ENCODE measurements around the gene SNX2.

SNX2 gene

GRCh38 chr5:122773619-122774018 is 1.3 kb upstream of the SNX2 start:
- DNase-seq, result no peak

GRCh38 chr5:122774519-122774860 is 390 bp upstream of the SNX2 start:
- no peak for DNase-seq

- peak; percentile 0 for DNase-seq
Observed at GRCh38 chr5:122775550-122776542, 966 bp downstream of the SNX2 start.

GRCh38 chr5:122778157-122778556 is 3.3 kb downstream of the SNX2 start:
- no peak for DNase-seq

- DNase-seq, result no peak
Observed at GRCh38 chr5:122779451-122779850, 4.6 kb downstream of the SNX2 start.

GRCh38 chr5:122780296-122780695 is 5.4 kb downstream of the SNX2 start:
- DNase-seq, result no peak

GRCh38 chr5:122781465-122781864 is 6.6 kb downstream of the SNX2 start:
- no peak for DNase-seq

GRCh38 chr5:122785294-122785693 is 10.4 kb downstream of the SNX2 start:
- DNase-seq, result no peak

GRCh38 chr5:122788371-122788770 is 13.5 kb downstream of the SNX2 start:
- DNase-seq, result no peak

- no peak for DNase-seq
Observed at GRCh38 chr5:122788996-122789395, 14.1 kb downstream of the SNX2 start.

- DNase-seq, result no peak
Observed at GRCh38 chr5:122789461-122790171, 14.7 kb downstream of the SNX2 start.

- no peak for DNase-seq
Observed at GRCh38 chr5:122790354-122791103, 15.6 kb downstream of the SNX2 start.

- DNase-seq, result no peak
Observed at GRCh38 chr5:122805481-122805880, 30.6 kb downstream of the SNX2 start.

- DNase-seq, result no peak
Observed at GRCh38 chr5:122810405-122810804, 35.5 kb downstream of the SNX2 start.

- no peak for DNase-seq
Observed at GRCh38 chr5:122815218-122815767, 40.4 kb downstream of the SNX2 start.

GRCh38 chr5:122816756-122817155 is 41.9 kb downstream of the SNX2 start:
- DNase-seq, result peak; percentile 36

- no peak for DNase-seq
Observed at GRCh38 chr5:122831984-122832383, 57.1 kb downstream of the SNX2 start.

GRCh38 chr5:122835681-122836080 is 60.8 kb downstream of the SNX2 start:
- DNase-seq, result no peak

- no peak for DNase-seq
Observed at GRCh38 chr5:122836947-122837346, 62.1 kb downstream of the SNX2 start.

- no peak for DNase-seq
Observed at GRCh38 chr5:122839731-122840130, 64.9 kb downstream of the SNX2 start.

GRCh38 chr5:122842016-122842580 is 67.2 kb downstream of the SNX2 start:
- no peak for DNase-seq

- no peak for DNase-seq
Observed at GRCh38 chr5:122844136-122844909, 69.4 kb downstream of the SNX2 start.
